HG02885 (cell line): ENCODE data around the gene FBN3.

ENCODE experiments used
- ATAC-seq: cut with Tn5 transposase; IDR thresholded peaks from one replicate; pipeline ENCODE4 v1.9.1; 2021; ENCODE audit warnings: mild to moderate bottlenecking; ENCODE audit not compliant: unreplicated experiment, poor library complexity

Gene FBN3

DNA sequence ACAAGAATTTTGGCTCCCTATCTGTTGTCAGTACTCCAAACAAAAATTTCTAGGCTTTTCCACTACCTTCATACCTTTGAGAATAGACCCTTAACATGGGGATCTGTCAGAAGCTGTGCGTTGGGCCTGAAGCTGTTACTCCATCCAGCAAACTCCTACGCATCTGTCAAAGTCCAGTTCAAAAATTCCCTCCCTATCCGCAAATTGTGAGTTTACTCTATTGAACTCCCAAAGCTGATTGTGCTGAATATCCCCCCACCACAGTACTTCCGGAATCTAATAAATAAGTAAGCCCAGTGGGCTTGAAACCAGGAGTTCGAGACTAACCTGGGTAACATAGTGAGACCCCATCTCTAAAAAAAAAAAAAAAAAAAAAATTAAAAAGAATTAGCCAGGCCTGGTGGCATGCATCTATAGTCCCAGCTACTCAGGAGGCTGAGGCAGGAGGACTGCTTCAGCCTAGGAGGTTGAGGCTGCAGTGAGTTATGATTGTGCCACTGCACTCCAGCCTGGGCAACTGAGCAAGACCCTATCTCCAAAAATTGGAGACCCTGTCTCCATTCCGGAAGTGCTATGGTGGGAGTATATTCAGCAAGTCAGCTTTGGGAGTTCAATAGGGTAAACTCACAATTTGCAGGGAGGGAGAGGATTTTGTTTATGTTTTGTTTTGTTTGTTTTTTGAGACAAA, 930 bp upstream of the FBN3 start:
- no peak for ATAC-seq

DNA sequence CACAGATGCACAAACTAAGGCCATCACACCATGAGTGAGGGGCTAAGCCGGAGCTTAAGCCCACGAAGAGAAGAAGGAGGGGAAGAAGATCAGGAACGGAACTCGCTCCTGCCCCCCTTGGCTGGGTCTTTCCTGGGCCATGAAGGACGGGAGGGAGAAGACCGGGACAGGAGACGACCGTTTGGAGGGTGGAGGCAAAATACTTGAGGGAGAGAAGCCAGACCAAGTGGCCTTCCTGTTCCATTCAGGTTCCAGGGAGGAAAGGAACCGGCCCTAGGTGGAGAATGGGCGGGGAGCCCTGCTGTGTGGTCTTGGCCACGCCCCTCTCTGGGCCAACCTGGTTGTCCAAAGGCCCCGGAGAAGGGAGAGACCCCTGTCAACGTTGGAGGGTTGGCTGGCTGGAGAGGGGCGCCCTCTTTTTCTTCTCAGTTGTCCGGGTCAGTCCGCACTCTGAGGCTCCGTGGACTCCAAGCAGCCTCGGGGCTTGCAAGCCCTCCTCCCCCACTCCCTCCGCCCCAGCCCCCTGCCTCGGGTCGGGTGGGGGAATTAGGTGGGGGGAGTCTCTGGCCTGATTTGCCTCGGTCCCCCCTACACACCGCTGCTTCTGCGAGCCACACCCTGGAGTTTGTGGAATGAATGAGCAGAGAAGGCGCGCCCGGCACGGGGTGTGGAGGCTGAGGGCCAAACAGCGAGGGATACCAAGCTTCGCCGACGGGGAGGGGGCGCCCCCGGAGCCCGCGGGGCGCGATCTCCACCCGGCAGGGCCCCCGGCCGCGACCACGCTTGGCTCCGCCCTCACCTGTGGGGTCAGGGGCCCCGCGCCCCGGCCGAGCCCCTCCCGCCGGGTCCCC, 757 bp downstream of the FBN3 start:
- no peak for ATAC-seq

DNA sequence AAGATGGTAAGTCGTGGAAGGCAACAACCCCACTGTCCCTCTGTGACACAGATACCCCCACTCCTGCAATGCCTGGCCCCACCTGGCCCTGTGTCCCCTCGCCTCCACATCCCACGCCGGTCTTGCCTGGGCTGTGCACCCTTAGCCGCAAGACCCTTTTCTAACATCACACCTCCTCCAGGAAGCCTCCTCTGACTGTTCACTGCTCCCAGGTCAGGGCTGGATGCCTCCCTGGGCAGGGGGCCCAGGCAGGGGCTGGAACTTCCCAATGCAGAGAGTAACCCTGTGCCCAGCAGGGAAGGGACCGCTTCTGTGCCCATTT, 1.3 kb downstream of the FBN3 start:
- no peak for ATAC-seq

GRCh38 chr19:8147582-8147978, 1.8 kb downstream of the FBN3 start:
- ATAC-seq: no peak

GRCh38 chr19:8146877-8147581, 2.4 kb downstream of the FBN3 start:
- ATAC-seq: no peak

DNA sequence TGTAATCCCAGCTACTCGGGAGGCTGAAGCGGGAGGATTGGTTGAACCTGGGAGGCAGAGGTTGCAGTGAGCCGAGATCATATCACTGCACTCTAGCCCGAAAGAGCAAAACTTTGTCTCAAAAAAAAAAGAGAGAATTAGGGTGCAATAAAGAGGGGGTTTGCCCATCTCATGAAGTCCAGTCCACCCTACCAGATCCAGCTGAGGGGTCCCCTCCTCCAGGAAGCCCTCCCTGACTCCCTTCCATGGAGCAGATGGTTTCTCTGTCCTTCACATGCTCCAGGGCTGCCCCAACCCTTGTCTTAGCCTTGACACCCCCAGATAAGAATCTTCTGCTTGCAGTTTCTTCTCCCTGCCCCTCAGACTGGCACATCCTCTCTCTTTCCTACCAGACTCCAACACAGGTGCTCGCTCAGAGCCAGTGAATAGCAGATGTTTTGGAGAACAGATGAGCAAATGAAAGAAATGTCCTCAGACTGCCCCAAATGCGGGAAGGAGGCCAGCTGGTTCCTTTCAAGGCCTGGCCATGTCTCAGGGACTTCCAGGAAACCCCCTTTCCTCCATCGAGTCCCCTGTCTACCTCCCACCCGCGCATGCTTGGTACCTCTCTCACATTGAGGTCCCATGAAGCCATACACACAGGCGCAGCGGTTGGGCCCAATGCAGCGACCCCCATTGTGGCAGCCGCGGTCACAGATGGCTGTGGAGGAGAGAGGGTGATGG, 5.0 kb downstream of the FBN3 start:
- ATAC-seq: no peak

- ATAC-seq: no peak
Observed at GRCh38 chr19:8143041-8143440, 6.4 kb downstream of the FBN3 start.

DNA sequence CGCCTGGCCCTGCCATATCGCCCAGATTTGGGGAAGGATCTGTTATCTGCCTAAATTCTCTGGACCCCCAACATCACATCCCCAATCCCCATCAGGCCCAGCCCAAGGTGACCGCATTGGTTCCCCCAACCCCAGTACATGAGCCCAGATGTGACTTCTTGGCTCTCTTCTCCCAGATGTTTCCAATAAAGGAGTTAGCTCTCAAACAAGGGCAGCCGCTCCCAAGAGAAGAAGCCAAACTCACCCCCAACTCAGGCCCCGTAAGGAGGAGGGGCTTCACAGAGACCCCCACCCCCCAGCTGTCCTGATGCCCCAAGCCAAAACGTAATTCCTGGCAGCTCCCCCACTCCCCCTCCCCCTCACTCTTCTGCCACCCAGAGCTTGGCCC, 6.9 kb downstream of the FBN3 start:
- ATAC-seq: no peak

- no peak for ATAC-seq
Observed at GRCh38 chr19:8141726-8142512, 7.5 kb downstream of the FBN3 start.

DNA sequence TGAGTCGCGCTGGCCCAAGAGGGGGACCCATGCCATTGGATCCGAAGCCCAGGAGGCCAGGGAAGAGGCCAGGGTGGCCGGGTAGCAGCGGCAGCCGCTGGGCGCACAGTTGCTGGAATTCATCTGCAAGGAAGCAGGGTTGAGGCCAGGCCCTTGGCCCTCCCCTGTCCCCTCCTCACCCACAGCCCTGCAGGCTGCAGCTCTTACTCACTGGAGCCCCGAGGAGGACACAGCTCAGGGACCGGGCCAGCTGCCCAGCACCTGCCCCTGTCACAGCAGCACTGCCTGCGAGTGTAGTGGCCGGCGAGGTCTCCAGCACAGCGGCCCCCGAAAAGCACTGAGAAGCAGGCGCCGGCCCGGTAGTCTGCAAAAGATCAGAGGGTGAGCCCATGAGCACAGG, 11.2 kb downstream of the FBN3 start:
- no peak for ATAC-seq

DNA sequence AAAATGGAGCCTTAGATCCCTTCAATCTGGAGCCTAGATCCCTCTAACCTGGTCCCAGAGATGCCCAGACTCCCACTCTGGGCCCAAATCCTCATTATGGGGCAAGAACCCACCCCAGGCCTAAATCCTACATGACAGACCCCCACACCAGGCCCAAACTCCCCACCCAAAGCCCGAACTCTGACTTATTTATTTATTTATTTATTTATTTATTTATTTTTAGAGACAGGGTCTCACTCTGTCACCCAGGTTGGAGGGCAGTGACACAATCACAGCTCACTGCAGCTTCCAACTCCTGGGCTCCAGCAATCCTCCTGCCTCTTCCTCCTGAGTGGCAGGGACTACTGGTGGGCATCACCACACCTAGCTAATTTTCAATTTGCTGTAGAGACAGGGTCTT, 12.0 kb downstream of the FBN3 start:
- ATAC-seq: no peak

- ATAC-seq: no peak
Observed at GRCh38 chr19:8135946-8136618, 13.3 kb downstream of the FBN3 start.

DNA sequence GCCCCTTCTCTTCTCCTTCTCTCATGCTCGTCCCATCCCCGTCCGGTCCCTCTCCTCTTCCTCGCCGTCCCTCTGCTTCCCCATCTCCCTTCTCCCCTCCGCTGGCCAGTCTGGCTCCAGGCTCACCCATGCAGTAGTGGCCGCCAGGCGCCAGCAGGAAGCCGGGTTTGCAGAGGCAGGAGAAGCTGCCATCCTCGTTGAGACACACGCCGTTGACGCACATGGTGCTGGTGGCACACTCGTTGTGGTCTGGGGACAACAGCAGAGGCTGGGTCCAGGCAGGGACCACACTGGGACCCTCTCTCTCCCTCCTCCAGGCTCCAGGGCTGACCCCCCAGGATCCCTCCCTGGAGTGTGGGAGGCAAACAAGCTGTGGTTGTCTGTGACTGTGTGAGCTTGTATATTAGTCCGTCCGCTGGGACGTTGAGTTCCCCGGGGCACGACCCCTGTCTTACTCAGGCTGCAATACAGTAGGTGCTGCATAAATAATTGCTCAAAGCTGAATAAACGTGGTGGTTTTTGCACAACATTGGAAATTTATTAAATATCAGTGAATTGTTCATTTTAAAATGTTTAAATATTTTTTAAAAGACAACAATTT, 16.4 kb downstream of the FBN3 start:
- ATAC-seq: no peak

GRCh38 chr19:8131517-8131916, 17.9 kb downstream of the FBN3 start:
- ATAC-seq: no peak

- no peak for ATAC-seq
Observed at GRCh38 chr19:8129061-8129618, 20.3 kb downstream of the FBN3 start.

GRCh38 chr19:8128551-8128950, 20.8 kb downstream of the FBN3 start:
- no peak for ATAC-seq

- no peak for ATAC-seq
Observed at GRCh38 chr19:8127311-8127710, 22.1 kb downstream of the FBN3 start.

DNA sequence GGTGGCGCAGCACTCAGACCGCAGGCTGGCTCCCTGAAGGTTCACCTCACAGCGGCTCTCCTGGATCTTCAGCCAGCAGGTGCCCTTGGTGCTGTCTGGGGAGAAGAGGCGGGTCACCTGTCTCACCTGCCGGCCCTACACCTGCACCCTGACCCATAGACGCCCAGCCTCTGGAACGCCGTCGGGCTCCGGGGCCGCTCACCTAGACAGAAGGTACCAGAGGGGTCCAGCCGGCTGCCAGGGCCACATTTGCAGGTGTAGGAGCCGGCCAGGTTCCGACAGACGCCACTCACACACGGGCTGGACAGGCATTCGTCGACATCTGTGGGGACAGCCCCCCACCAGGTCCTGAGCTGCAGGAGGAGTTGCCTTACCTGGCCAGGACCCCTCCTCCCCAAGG, 22.9 kb downstream of the FBN3 start:
- no peak for ATAC-seq

DNA sequence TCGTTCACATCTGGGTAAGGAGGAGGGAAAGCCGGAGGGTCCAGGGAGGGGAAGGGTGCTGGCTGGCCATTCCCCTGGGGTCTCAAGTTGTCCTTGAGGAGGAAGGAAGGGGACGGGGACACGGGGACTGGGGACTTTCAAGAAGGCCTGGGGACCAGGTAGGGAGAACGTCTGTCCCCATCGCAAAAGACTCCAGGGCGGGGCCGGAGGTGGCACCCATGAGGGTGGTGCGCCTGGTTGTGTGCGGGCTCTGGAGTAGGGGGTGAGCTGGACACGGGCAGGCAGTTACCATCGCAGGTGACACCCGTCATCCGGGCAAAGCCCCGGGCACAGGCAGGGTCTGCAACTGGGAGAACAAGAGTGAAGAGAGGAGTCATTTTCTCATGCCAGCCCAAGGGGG, 23.4 kb downstream of the FBN3 start:
- ATAC-seq: no peak
